ENCODE results near the gene SPRYD3. TPM values are rescaled to one million over a fixed set of nuclear protein-coding genes. Genes with fewer than 3 reads are reported as not detected.

Gene SPRYD3
- total RNA-seq, 1 donor from 2014 or later, result 10.5 TPM

GRCh38 chr12:53045696-53046045 lies 33.5 kb downstream of the SPRYD3 start:
- H3K27ac Mint-ChIP-seq (ENCODE audit: unreplicated experiment), result peak overlapping the region; percentile 61
- peaks cover 49% of the 10 kb centered on the region for H3K4me1 Mint-ChIP-seq (ENCODE audit: unreplicated experiment)
- peak overlapping the region; percentile 29 for H3K4me3 Mint-ChIP-seq (ENCODE audit: unreplicated experiment)
- H3K36me3 Mint-ChIP-seq (ENCODE audit: low read depth, unreplicated experiment), result peaks cover 15% of the 10 kb centered on the region
- peaks cover 25% of the 10 kb centered on the region for H3K27me3 Mint-ChIP-seq (ENCODE audit: unreplicated experiment)
- no peaks in the 10 kb centered on the region for H3K9me3 Mint-ChIP-seq (ENCODE audit: unreplicated experiment)
- no peak for TF ChIP-seq CTCF (IDR thresholded peaks at IDR 0.05; ENCODE audit: unreplicated experiment)
- DNase-seq (ENCODE audit: low spot score), result no peak

- H3K36me3 Mint-ChIP-seq (ENCODE audit: low read depth, unreplicated experiment), result peaks cover 15% of the 10 kb centered on the region
- H3K9me3 Mint-ChIP-seq (ENCODE audit: unreplicated experiment), result no peaks in the 10 kb centered on the region
- peak overlapping the region; percentile 25 for H3K27ac Mint-ChIP-seq (ENCODE audit: unreplicated experiment)
- DNase-seq (ENCODE audit: low spot score), result no peak
- peak overlapping the region; percentile 29 for H3K4me3 Mint-ChIP-seq (ENCODE audit: unreplicated experiment)
- TF ChIP-seq CTCF (IDR thresholded peaks at IDR 0.05; ENCODE audit: unreplicated experiment), result no peak
- H3K27me3 Mint-ChIP-seq (ENCODE audit: unreplicated experiment), result peaks cover 25% of the 10 kb centered on the region
- peaks cover 45% of the 10 kb centered on the region for H3K4me1 Mint-ChIP-seq (ENCODE audit: unreplicated experiment)
Measured at GRCh38 chr12:53044896-53045695, 34.1 kb downstream of the SPRYD3 start.

GRCh38 chr12:53044052-53044581 lies 35.1 kb downstream of the SPRYD3 start:
- peak; percentile 5 for DNase-seq (ENCODE audit: low spot score)
- H3K27me3 Mint-ChIP-seq (ENCODE audit: unreplicated experiment), result peaks cover 25% of the 10 kb centered on the region
- no peak for TF ChIP-seq CTCF (IDR thresholded peaks at IDR 0.05; ENCODE audit: unreplicated experiment)
- H3K27ac Mint-ChIP-seq (ENCODE audit: unreplicated experiment), result no peak overlapping the region
- H3K36me3 Mint-ChIP-seq (ENCODE audit: low read depth, unreplicated experiment), result peaks cover 12% of the 10 kb centered on the region
- peaks cover 40% of the 10 kb centered on the region for H3K4me1 Mint-ChIP-seq (ENCODE audit: unreplicated experiment)
- H3K4me3 Mint-ChIP-seq (ENCODE audit: unreplicated experiment), result no peak overlapping the region
- no peaks in the 10 kb centered on the region for H3K9me3 Mint-ChIP-seq (ENCODE audit: unreplicated experiment)

GRCh38 chr12:53042607-53043454 lies 36.4 kb downstream of the SPRYD3 start:
- Mint-ChIP-seq H3K4me3 (ENCODE audit: unreplicated experiment) (peak overlapping the region; percentile 84), H3K27ac (ENCODE audit: unreplicated experiment) (peak overlapping the region; percentile 39), H3K9me3 (ENCODE audit: unreplicated experiment) (no peaks in the 10 kb centered on the region), H3K27me3 (ENCODE audit: unreplicated experiment) (peaks cover 26% of the 10 kb centered on the region), H3K36me3 (ENCODE audit: low read depth, unreplicated experiment) (peaks cover 16% of the 10 kb centered on the region), H3K4me1 (ENCODE audit: unreplicated experiment) (peaks cover 40% of the 10 kb centered on the region)
- no peak for DNase-seq (ENCODE audit: low spot score)
- TF ChIP-seq CTCF (IDR thresholded peaks at IDR 0.05; ENCODE audit: unreplicated experiment), result no peak
